Muscle of leg (tissue), 11 donors: ENCODE measurements around the gene CD38. TPM values are rescaled to one million over a fixed set of nuclear protein-coding genes. Genes with fewer than 3 reads are reported as not detected.
"Not testable (repeated sequence)": the region's sequence is repeated elsewhere in the genome, so short reads cannot be mapped to it uniquely, and the experiment has no call there.

Source experiments
- DNase-seq: peaks from one replicate; pipeline ENCODE4 v3.0.0; 2013
- H3K27ac ChIP-seq: one replicate; pipeline ENCODE4 v1.5.1; 2013; ENCODE audit warnings: mild to moderate bottlenecking, low read length, control low read depth
- H3K27me3 ChIP-seq: one replicate; pipeline ENCODE4 v1.6.1; 2013; ENCODE audit warnings: low read length; ENCODE audit not compliant: control insufficient read depth, insufficient read depth
- H3K36me3 ChIP-seq: one replicate; pipeline ENCODE4 v1.6.1; 2013; ENCODE audit warnings: low read length; ENCODE audit not compliant: control insufficient read depth, insufficient read depth
- H3K4me1 ChIP-seq: one replicate; pipeline ENCODE4 v1.6.1; 2013; ENCODE audit warnings: low read length; ENCODE audit not compliant: control insufficient read depth, insufficient read depth
- H3K4me3 ChIP-seq: one replicate; pipeline ENCODE4 v1.5.1; 2013; ENCODE audit warnings: low read length, control low read depth
- H3K9me3 ChIP-seq: replicated peaks from 2 replicates; pipeline ENCODE4 v1.6.1; 2013; ENCODE audit warnings: low read depth, low read length; ENCODE audit not compliant: control insufficient read depth
- WGBS: methylation state at CpG from one replicate; pipeline ENCODE4 v1.1.5; 2013; ENCODE audit warnings: missing lambda C conversion rate; ENCODE audit not compliant: insufficient coverage; 5-methylcytosine and 5-hydroxymethylcytosine counted together
- polyA plus RNA-seq, 8 donors: library from polyadenylated mRNA; unstranded; fragments of 120-200 nt; gene quantifications; one replicate each; pipeline versions ENCODE4 v1.2.1 to v1.2.3, GENCODE V29; 2013; ENCODE audit warnings: inconsistent platforms in 1 of 8, low replicate concordance in 1 of 8; ENCODE audit not compliant: insufficient read length in 8 of 8, insufficient read depth in 1 of 8
- total RNA-seq: library from RNA; stranded (reverse); fragments of 120-200 nt; gene quantifications from one replicate; pipeline ENCODE4 v1.2.4, GENCODE V29; 2013

The CD38 gene
- total and polyA plus RNA-seq, 9 donors, result 0.39 to 1.8 (median 1.0) TPM

DNA sequence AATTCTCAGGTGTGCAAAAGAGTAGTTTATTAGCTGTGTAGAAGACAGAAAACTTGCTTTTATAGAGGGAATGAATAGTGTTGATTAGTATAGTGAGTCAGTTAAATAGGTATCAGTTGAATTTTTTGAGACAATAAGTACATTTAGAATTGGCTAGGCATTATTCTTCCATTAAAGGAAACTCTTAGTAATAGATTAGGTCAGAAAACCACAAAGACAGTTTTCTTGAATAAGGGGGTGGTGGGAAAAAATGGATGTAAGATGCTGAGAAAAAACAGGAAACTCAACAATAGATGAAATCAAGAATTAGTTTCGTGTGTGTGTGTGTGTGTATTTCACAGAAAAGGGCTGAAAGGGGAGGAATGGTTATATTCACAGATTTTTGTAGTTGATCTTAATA is 16.8 kb downstream of the CD38 start:
- WGBS, result 50% methylated on average over 1 of the region's 1 CpG

DNA sequence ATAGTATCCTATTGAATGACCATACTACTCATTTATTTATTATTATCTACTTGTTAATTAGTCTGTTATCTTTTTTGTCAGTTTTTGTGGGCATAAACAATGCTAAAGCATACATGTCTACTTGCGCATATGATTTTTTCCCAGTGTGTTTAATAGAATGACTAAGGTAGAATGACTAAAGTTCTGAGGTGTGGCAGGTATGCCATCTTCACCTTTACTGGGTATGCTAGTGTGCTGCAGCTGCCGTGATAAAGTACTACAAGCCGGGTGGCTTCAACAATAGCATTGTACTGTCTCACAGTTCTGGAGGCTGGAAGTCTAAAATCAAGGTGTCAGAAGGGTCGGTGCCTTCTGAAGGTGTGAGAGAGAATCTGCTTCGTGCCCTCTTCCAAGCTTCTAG is 19.2 kb downstream of the CD38 start:
- H3K36me3 ChIP-seq, result no peaks in the 10 kb centered on the region
- no peaks in the 10 kb centered on the region for H3K9me3 ChIP-seq
- WGBS, result 83% methylated on average over 2 of the region's 5 CpGs
- no peak overlapping the region for H3K4me3 ChIP-seq
- H3K4me1 ChIP-seq, result no peaks in the 10 kb centered on the region
- no peak overlapping the region for H3K27ac ChIP-seq
- no peak for DNase-seq
- H3K27me3 ChIP-seq, result no peaks in the 10 kb centered on the region

More for the DNA sequence above, 16.8 kb downstream of the CD38 start:
- no peak for DNase-seq
- Histone ChIP-seq H3K36me3 (no peaks in the 10 kb centered on the region), H3K4me3 (no peak overlapping the region), H3K27me3 (no peaks in the 10 kb centered on the region), H3K9me3 (no peaks in the 10 kb centered on the region), H3K4me1 (no peaks in the 10 kb centered on the region), H3K27ac (no peak overlapping the region)

DNA sequence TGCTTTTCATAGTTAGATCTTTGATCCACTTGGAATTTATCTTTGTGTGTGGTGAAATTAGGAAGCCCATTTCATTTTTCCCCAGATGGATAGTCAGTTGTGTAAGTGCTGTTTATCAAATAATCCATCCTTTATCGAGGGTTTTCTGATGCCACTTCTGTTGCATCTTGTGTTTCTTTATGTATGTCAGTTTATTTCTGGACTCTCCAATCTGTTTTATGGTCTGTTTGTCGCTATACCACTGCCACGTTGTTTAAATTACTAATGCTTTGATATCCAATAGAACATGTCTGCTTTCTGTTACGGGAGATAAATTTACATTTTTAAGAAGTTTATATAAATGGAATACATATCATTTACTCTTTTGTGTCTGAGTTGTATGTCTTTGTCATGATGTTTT is 21.0 kb downstream of the CD38 start:
- DNase-seq, result no peak
- no peaks in the 10 kb centered on the region for H3K9me3 ChIP-seq
- no peak overlapping the region for H3K4me3 ChIP-seq
- H3K36me3 ChIP-seq, result no peaks in the 10 kb centered on the region
- no peaks in the 10 kb centered on the region for H3K4me1 ChIP-seq
- no peak overlapping the region for H3K27ac ChIP-seq
- no peaks in the 10 kb centered on the region for H3K27me3 ChIP-seq
- no CpG with 5 or more reads among the region's 4 CpGs for WGBS

DNA sequence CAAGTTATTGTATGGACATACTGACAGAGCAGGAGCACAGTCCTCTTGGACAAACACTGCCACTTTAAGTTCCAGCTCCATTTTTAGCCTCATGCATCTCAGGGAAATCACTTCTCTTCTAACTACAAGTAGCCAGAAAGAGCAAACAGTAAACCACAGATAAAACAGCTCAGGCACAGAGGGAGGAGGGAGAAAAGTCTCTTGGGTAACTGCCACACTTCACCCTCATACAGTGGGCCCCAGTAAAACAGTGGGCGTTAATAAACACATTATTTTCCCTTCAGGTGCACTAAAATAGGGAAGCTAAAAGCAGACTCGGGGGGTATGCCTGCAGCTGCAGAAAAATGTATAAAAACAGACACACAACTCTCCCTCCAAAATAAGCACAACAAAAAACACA is 21.6 kb downstream of the CD38 start:
- Histone ChIP-seq H3K36me3 (no peaks in the 10 kb centered on the region), H3K4me3 (no peak overlapping the region), H3K27ac (no peak overlapping the region), H3K9me3 (no peaks in the 10 kb centered on the region), H3K27me3 (no peaks in the 10 kb centered on the region), H3K4me1 (no peaks in the 10 kb centered on the region)
- no peak for DNase-seq
- WGBS, result no CpG with 5 or more reads among the region's 2 CpGs

DNA sequence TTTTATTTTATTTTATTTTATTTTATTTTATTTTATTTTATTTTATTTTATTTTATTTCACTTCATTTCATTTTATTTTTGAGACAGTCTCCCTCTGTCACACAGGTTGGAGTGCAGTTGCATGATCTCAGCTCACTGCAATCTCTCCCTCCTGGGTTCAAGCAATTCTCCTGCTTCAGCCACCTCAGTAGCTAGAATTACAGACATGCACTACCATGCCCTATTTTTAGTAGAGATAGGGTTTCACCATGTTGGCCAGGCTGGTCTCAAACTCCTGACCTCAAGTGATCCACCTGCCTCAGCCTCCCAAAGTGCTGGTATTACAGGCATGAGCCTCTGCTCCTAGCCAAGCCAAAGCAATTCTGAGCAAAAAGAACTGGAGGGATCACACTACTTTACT is 24.4 kb downstream of the CD38 start:
- H3K4me1 ChIP-seq, DNase-seq, H3K27me3 ChIP-seq, H3K4me3 ChIP-seq, H3K27ac ChIP-seq, H3K9me3 ChIP-seq, H3K36me3 ChIP-seq: not testable (repeated sequence)

DNA sequence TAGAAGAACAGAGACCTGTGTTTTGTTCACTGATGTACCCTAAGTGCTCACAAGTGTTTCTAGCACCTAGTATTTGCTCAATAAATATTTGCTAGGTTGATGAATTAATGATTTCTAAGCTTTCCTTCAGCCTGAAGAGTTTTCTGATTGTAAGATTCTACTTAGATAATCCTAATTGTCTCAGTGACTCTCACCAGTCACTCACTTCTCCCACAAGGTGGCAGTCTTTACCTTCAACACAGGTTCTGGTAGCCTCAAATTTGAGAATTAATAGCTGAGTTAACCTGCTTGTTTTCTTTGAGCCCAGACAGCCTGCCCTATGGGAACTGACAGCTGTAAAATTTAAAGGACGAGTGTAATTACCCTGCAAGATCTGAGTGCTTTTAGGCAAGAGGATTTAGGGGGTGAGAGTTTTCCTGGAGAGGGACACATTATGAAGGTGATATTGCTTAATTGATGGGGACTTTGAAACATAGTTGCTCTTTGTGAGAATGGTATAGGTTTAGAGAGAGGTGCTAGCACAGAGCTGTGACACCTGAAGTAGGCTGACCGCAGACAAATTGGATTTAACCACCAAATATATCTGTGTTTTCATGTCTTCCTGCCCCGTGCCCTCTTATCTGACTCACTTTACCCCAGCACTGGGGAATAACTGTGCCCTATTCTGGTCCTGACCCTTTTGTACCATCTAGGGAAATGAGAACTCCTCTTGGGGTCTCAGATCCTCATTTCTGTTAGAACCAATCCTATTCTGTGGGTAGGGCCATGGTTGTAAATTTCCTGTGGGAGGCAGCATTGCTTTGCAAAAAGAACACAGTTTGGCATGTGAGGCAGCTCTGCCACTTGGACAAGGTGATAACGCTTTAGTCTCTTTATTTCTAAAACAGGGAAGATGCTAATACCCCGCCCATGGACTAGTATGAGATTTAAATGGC is 27.7 kb downstream of the CD38 start:
- 31% methylated on average over 3 of the region's 5 CpGs for WGBS
- no peak overlapping the region for H3K4me3 ChIP-seq
- H3K27ac ChIP-seq, result no peak overlapping the region
- peak; percentile 73 for DNase-seq
- H3K27me3 ChIP-seq, result no peaks in the 10 kb centered on the region
- no peaks in the 10 kb centered on the region for H3K4me1 ChIP-seq
- no peaks in the 10 kb centered on the region for H3K9me3 ChIP-seq
- no peaks in the 10 kb centered on the region for H3K36me3 ChIP-seq

DNA sequence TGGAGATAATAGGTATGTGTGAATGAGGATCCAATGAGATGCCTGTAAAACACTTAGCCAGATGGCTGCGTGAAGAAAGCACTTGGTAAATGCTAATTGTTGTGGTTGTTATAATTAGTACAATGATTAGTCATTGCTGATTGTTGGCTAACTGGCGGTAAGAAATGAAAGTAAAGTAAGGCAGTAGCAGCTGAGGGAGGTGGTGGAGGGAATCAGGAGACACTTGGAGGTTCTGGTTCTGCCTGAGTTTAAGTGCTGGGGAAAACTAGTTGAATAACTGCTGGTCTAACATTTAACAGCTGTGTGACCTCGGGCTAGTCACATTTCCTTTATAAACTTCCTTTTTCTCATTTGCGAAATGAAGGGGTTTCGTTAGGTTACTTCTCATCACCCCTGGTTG is 30.9 kb downstream of the CD38 start:
- Histone ChIP-seq H3K36me3 (no peaks in the 10 kb centered on the region), H3K4me3 (no peak overlapping the region)
- WGBS, result 76% methylated on average over 2 of the region's 5 CpGs

DNA sequence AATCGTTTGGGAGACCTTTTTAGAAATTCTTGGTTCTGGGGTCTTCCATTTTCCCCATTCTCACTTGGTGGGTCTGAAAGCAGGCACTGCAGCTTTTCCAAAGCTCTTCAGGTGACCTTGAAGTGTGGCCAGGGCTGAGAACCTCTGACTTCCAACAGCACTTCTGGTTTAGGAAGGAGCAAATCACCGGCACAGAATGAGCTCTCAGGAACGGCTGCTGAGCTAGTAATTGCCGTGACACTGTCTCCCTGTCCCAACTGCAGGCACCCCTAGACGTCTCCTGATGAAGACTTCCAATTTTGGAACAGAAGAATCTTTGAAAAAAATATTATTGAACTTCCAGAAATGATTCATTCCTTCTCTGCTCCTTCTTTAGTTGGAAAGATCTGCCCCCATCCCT is 31.3 kb downstream of the CD38 start:
- Histone ChIP-seq H3K4me1 (no peaks in the 10 kb centered on the region), H3K9me3 (no peaks in the 10 kb centered on the region), H3K36me3 (no peaks in the 10 kb centered on the region), H3K27me3 (no peaks in the 10 kb centered on the region), H3K27ac (no peak overlapping the region), H3K4me3 (no peak overlapping the region)
- WGBS, result 39% methylated on average over 3 of the region's 5 CpGs
- no peak for DNase-seq

More for the DNA sequence above, 30.9 kb downstream of the CD38 start:
- Histone ChIP-seq H3K27me3 (no peaks in the 10 kb centered on the region), H3K27ac (no peak overlapping the region), H3K9me3 (no peaks in the 10 kb centered on the region), H3K4me1 (no peaks in the 10 kb centered on the region)
- DNase-seq, result peak; percentile 26

DNA sequence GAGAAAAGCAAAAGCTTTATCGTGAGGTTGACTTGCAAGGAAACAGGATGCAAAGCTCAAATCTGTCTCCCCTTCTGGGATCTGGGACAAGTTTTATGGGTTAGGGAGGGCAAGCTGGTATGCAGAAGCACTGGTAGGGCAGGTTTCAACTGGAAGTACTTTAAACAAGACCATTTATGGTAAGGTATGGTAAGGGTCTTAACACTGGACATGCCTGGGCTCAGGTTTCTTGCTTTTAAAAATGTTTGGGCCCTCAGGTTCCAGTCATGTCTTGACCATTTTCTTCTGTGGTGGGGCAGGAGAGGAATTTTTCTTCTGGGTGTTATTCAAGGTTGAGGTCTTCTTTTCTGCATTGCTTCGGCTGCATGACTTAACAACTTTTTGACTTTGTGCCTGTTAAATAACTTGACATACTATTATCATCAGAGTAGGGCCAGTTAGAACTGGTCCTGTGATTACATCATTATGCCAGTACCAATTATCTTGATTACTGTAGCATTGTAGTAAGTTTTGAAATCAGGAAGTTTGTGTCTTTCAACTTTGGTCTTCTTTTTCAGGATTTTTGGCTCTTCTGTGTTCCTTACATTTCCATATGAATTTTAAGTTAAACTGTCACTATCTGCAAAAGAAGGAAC is 33.7 kb downstream of the CD38 start:
- Histone ChIP-seq H3K27me3 (no peaks in the 10 kb centered on the region), H3K9me3 (no peaks in the 10 kb centered on the region), H3K4me1 (no peaks in the 10 kb centered on the region), H3K27ac (no peak overlapping the region), H3K36me3 (no peaks in the 10 kb centered on the region), H3K4me3 (no peak overlapping the region)
- no peak for DNase-seq
- WGBS, result 50% methylated on average over 1 of the region's 2 CpGs

DNA sequence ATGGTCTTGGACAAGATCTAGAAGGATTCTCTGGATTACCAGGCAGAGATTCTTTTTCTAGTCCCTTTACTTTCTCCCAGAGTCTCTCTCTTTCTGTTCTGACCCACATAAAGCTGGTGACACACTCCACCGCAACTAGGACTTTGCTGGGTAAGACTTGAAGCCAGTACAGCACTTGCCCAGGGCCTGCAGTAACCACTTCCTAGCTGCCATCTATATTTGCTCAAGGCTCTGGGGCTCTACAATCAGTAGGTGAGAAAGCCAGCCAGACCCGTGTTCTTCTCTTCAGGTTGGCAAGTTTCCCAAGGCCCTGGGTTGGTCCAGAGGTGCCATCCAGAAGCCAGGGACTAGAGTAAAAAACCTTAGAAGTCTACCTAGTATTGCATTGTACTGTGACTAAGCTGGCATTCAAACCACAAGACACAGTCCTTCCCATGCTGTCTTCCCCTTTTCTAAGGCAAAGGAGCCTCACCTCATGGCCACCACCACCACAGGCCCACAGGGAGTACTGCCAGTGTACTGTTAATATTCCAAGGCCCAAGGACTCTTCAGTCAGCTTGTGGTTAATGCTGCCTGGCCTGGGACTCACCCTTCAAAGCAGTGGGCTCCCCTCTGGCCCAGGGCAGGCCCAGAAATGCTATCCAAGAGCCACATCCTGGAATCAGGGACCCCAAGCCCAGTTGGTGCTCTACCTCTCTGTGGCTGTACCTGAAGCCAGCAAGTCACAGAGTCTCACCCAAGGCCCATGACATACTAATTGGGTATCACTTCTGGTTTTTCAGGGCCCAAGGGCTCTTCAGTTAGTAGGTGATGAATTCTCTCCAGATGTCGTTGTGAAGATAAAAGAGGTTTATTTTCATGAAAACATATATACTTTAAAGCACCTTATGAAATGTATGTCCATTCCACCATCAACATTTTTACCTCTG is 54.7 kb downstream of the CD38 start:
- WGBS, result 100% methylated on average over 1 of the region's 3 CpGs
- Histone ChIP-seq H3K36me3 (no peaks in the 10 kb centered on the region), H3K4me3 (no peak overlapping the region), H3K27me3 (no peaks in the 10 kb centered on the region), H3K9me3 (no peaks in the 10 kb centered on the region), H3K4me1 (no peaks in the 10 kb centered on the region), H3K27ac (no peak overlapping the region)
- no peak for DNase-seq
